Loucy (cell line): ENCODE measurements around the gene RESP18.

Experiments
- H2AFZ ChIP-seq: fragments of 200-600 bp; sonication (generic); 2 replicates; pipeline ENCODE4 v1.6.0; 2016; ENCODE audit warnings: antibody characterized with exemption, mild to moderate bottlenecking, low read length, moderate library complexity
- H3F3A ChIP-seq: fragments of 200-600 bp; 2 replicates; pipeline ENCODE4 v1.6.0; 2016; ENCODE audit warnings: antibody characterized with exemption, low read depth, mild to moderate bottlenecking
- H3K27me3 ChIP-seq: fragments of 200-600 bp; sonication (generic); 2 replicates; pipeline ENCODE4 v1.6.1; 2014; ENCODE audit warnings: low read length, mild to moderate bottlenecking; ENCODE audit not compliant: insufficient read depth, poor library complexity, severe bottlenecking
- H3K36me3 ChIP-seq: fragments of 200-600 bp; sonication (generic); 2 replicates; pipeline ENCODE4 v1.6.1; 2016; ENCODE audit warnings: low read length; ENCODE audit not compliant: insufficient read depth
- H3K4me1 ChIP-seq: fragments of 200-600 bp; sonication (generic); 2 replicates; pipeline ENCODE4 v1.5.1; 2014; ENCODE audit warnings: low read length, mild to moderate bottlenecking; ENCODE audit not compliant: insufficient read depth, poor library complexity, severe bottlenecking
- H3K4me2 ChIP-seq: fragments of 200-600 bp; sonication (generic); 2 replicates; pipeline ENCODE4 v1.6.0; 2014; ENCODE audit warnings: antibody characterized with exemption, low read length, low read depth, mild to moderate bottlenecking; ENCODE audit not compliant: poor library complexity, severe bottlenecking
- H3K4me3 ChIP-seq: fragments of 200-600 bp; sonication (generic); 2 replicates; pipeline ENCODE4 v1.5.1; 2014; ENCODE audit warnings: low read length, mild to moderate bottlenecking, mixed read lengths; ENCODE audit not compliant: poor library complexity, severe bottlenecking
- H3K79me2 ChIP-seq: fragments of 200-600 bp; sonication (generic); 2 replicates; pipeline ENCODE4 v1.6.1; 2014; ENCODE audit warnings: low read length; ENCODE audit not compliant: insufficient read depth
- H3K9ac ChIP-seq: fragments of 200-600 bp; sonication (generic); 2 replicates; pipeline ENCODE4 v1.6.0; 2014; ENCODE audit warnings: mild to moderate bottlenecking, low read depth, low read length, moderate library complexity; ENCODE audit not compliant: poor library complexity, severe bottlenecking
- H3K9me2 ChIP-seq: fragments of 200-600 bp; sonication (generic); replicated peaks from 2 replicates; pipeline ENCODE4 v1.6.1; 2016; ENCODE audit warnings: low read depth, low read length, mixed read lengths
- H3K9me3 ChIP-seq: fragments of 200-600 bp; sonication (generic); 2 replicates; pipeline ENCODE4 v1.6.1; 2014; ENCODE audit warnings: mild to moderate bottlenecking, antibody characterized with exemption, low read length, low read depth; ENCODE audit not compliant: insufficient read depth
- H4K20me1 ChIP-seq: fragments of 200-600 bp; sonication (generic); 2 replicates; pipeline ENCODE4 v1.6.0; 2014; ENCODE audit warnings: antibody characterized with exemption, low read length, mild to moderate bottlenecking; ENCODE audit not compliant: insufficient read depth, poor library complexity, severe bottlenecking
- EZH2phosphoT487 ChIP-seq: fragments of 200-600 bp; IDR thresholded peaks from 2 replicates; pipeline ENCODE4 v1.6.1; 2018; ENCODE audit warnings: antibody characterized with exemption, mild to moderate bottlenecking, moderate library complexity, borderline replicate concordance
- TF ChIP-seq, protein P1 (sequence below): fragments of 200-600 bp; sonication (generic); conservative IDR thresholded peaks from 2 replicates; pipeline ENCODE4 v1.5.1; 2014; ENCODE audit warnings: mild to moderate bottlenecking, antibody characterized with exemption, low read length

The RESP18 gene

DNA sequence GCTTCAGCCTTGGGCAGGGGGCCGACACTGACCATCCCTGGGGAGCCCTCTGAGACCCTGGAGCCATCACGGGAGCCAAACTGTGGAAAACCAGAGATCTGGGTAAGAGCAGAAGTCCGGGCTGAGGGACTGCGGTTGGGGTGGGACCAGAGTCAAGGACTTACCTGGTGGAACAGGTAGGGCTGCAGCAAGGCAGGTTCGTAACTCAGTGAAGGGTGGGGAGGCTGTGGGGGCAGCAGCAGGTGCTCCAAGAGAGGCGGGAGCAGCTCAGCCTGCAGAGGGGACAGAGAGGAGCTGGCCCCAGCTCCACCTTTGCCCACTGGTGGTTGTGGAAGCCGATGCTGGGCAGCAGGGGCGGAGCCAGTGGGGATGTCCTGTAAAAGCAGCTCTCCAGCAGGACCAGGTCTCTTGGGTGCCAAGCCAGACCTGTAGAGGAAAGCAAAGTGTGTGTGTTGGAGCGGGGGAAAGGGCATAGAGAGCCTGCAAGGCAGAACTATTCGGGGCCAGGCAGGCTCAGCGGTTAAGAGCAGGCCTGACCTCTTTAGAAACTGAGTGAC is 30.1 kb downstream of the RESP18 start:
- no peak overlapping the region for H3K9ac ChIP-seq
- no peaks in the 10 kb centered on the region for H3K9me3 ChIP-seq
- H3K4me1 ChIP-seq, result no peaks in the 10 kb centered on the region
- H3K27me3 ChIP-seq, result peaks cover 12% of the 10 kb centered on the region
- no peak overlapping the region for H2AFZ ChIP-seq
- H3F3A ChIP-seq, result no peaks in the 10 kb centered on the region
- no peaks in the 10 kb centered on the region for H3K79me2 ChIP-seq
- H3K4me3 ChIP-seq, result no peak overlapping the region
- no peaks in the 10 kb centered on the region for H3K9me2 ChIP-seq
- H3K36me3 ChIP-seq, result no peaks in the 10 kb centered on the region
- no peak for TF ChIP-seq EZH2phosphoT487
- TF ChIP-seq, protein P1, sequence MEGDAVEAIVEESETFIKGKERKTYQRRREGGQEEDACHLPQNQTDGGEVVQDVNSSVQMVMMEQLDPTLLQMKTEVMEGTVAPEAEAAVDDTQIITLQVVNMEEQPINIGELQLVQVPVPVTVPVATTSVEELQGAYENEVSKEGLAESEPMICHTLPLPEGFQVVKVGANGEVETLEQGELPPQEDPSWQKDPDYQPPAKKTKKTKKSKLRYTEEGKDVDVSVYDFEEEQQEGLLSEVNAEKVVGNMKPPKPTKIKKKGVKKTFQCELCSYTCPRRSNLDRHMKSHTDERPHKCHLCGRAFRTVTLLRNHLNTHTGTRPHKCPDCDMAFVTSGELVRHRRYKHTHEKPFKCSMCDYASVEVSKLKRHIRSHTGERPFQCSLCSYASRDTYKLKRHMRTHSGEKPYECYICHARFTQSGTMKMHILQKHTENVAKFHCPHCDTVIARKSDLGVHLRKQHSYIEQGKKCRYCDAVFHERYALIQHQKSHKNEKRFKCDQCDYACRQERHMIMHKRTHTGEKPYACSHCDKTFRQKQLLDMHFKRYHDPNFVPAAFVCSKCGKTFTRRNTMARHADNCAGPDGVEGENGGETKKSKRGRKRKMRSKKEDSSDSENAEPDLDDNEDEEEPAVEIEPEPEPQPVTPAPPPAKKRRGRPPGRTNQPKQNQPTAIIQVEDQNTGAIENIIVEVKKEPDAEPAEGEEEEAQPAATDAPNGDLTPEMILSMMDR, result no peak
- no peaks in the 10 kb centered on the region for H4K20me1 ChIP-seq
- H3K4me2 ChIP-seq, result no peak overlapping the region

DNA sequence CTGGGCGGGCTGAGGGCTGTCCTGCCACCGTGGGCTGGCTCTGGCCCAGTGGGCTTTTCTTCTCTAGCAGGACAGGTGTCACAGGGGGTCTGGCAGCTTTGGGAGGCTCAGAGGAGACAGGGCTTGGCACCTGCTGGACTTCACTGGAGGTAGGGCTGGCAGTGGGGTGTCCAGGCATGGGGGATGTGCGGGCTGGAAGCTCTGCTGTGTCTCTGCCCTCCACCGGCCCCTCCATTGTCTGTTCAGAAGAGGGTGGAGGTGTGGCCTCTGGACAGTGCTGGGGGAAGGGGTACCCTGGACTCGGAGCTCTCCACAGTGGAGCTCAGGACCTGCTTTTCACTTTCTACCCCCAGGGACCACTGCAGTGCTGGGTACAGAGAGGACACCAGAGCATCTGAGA is 32.5 kb downstream of the RESP18 start:
- Histone ChIP-seq H3F3A (no peaks in the 10 kb centered on the region), H2AFZ (no peak overlapping the region), H3K27me3 (peaks cover 12% of the 10 kb centered on the region), H3K4me2 (no peak overlapping the region), H3K9me3 (no peaks in the 10 kb centered on the region), H3K79me2 (no peaks in the 10 kb centered on the region), H3K9ac (no peak overlapping the region), H3K4me3 (no peak overlapping the region), H3K9me2 (no peaks in the 10 kb centered on the region), H3K4me1 (peaks cover 3% of the 10 kb centered on the region), H4K20me1 (no peaks in the 10 kb centered on the region), H3K36me3 (no peaks in the 10 kb centered on the region)
- TF ChIP-seq, protein P1, result no peak
- no peak for TF ChIP-seq EZH2phosphoT487

DNA sequence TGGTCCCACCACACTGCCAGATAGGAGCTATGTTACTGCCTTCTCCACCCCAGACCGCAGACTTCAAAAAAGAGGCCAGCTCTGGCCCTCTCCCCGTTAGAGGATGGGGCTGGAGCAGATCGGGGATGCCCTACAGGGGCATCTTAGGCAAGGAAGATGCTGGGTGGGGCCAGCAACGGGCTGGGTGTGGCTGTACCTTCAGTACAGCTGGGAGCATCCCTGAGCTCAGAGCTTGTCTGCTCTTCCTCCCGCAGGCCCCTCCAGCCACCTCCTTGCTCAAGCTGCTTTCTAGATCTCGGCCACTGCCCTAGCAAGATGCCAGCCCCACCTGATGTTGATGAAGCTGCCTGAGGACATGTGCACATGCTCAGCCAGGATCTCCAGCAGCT is 33.2 kb downstream of the RESP18 start:
- Histone ChIP-seq H3K9me3 (no peaks in the 10 kb centered on the region), H3K79me2 (no peaks in the 10 kb centered on the region), H3K4me3 (peak overlapping the region; percentile 31), H2AFZ (no peak overlapping the region), H3K9ac (no peak overlapping the region), H3F3A (no peaks in the 10 kb centered on the region), H3K4me2 (peak overlapping the region; percentile 43), H3K9me2 (no peaks in the 10 kb centered on the region), H4K20me1 (no peaks in the 10 kb centered on the region), H3K27me3 (peaks cover 12% of the 10 kb centered on the region), H3K36me3 (no peaks in the 10 kb centered on the region), H3K4me1 (peaks cover 6% of the 10 kb centered on the region)
- TF ChIP-seq, protein P1, result no peak
- no peak for TF ChIP-seq EZH2phosphoT487
